NCI-H82 treated with DMSO at 0.1 percent for 48 hours (cell line): ENCODE results near the gene BBLN.
A peak's percentile ranks its signal among the peaks of the same experiment; 100 is the strongest.
"Not testable (repeated sequence)": the region's sequence is repeated elsewhere in the genome, so short reads cannot be mapped to it uniquely, and the experiment has no call there.

Source experiments
- DNase-seq: peaks from one replicate; lab custom pipeline; 2025; ENCODE audit not compliant: unreplicated experiment; lab: John Stamatoyannopoulos, UW

BBLN gene

GRCh38 chr9:128124451-128124850, 35.6 kb upstream of the BBLN start:
- no peak for DNase-seq

GRCh38 chr9:128124873-128125579, 35.0 kb upstream of the BBLN start:
- peak; percentile 19 for DNase-seq

GRCh38 chr9:128125580-128126354, 34.3 kb upstream of the BBLN start:
- no peak for DNase-seq

- DNase-seq: no peak
Measured at GRCh38 chr9:128127568-128127989, 32.5 kb upstream of the BBLN start, which contains the start of gene PTGES2. TSS of gene PTGES2 (minus strand) at chr9:128127729. CDS start at chr9:128127717, 12 bp downstream.

- peak; percentile 81 for DNase-seq
Measured at GRCh38 chr9:128127990-128128835, 31.9 kb upstream of the BBLN start.

GRCh38 chr9:128128836-128129590, 31.1 kb upstream of the BBLN start:
- DNase-seq: no peak

GRCh38 chr9:128129976-128130590, 30.0 kb upstream of the BBLN start:
- not testable (repeated sequence) for DNase-seq

GRCh38 chr9:128130651-128131050, 29.4 kb upstream of the BBLN start:
- DNase-seq: not testable (repeated sequence)

- not testable (repeated sequence) for DNase-seq
Measured at GRCh38 chr9:128131346-128131745, 28.7 kb upstream of the BBLN start.

- not testable (repeated sequence) for DNase-seq
Measured at GRCh38 chr9:128132139-128132538, 27.9 kb upstream of the BBLN start.

- DNase-seq: not testable (repeated sequence)
Measured at GRCh38 chr9:128135561-128135960, 24.5 kb upstream of the BBLN start.

- no peak for DNase-seq
Measured at GRCh38 chr9:128136816-128137793, 23.0 kb upstream of the BBLN start.

- DNase-seq: no peak
Measured at GRCh38 chr9:128138001-128138400, 22.1 kb upstream of the BBLN start.

GRCh38 chr9:128139621-128140020, 20.4 kb upstream of the BBLN start:
- DNase-seq: no peak

- no peak for DNase-seq
Measured at GRCh38 chr9:128141604-128142003, 18.5 kb upstream of the BBLN start.

GRCh38 chr9:128142061-128142460, 18.0 kb upstream of the BBLN start:
- no peak for DNase-seq

- no peak for DNase-seq
Measured at GRCh38 chr9:128142596-128142995, 17.5 kb upstream of the BBLN start.

GRCh38 chr9:128143525-128144238, 16.4 kb upstream of the BBLN start:
- no peak for DNase-seq
